ENCODE results near the gene NCAM2.

Gene NCAM2

DNA sequence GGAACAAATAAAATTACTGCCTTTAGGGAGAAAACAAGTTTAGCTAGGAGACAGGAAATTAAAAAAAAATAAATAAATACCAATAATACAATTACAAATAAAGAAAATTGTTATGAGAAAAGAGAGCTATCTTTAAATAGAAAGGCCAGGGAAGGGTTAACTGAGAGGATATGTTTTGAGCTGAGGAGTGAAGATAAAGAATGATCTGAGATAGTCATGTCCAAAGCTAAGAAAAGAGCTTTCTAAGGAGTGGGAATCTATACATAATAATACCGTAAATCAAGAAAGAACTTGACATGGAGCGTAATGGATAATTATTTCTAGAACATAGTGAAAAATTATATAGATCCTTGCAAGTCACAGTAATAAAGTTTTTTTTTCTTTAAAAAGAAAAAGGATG is 176.5 kb downstream of the NCAM2 start:
- DNase-seq (ENCODE audit: extremely low read depth, low read depth): no peak
- no peak for TF ChIP-seq CTCF (IDR thresholded peaks at IDR 0.05; ENCODE audit: low read depth, low read length, missing control alignments)
- no peak overlapping the region for H3K4me3 ChIP-seq (replicated peaks; ENCODE audit: low read depth, low read length)

DNA sequence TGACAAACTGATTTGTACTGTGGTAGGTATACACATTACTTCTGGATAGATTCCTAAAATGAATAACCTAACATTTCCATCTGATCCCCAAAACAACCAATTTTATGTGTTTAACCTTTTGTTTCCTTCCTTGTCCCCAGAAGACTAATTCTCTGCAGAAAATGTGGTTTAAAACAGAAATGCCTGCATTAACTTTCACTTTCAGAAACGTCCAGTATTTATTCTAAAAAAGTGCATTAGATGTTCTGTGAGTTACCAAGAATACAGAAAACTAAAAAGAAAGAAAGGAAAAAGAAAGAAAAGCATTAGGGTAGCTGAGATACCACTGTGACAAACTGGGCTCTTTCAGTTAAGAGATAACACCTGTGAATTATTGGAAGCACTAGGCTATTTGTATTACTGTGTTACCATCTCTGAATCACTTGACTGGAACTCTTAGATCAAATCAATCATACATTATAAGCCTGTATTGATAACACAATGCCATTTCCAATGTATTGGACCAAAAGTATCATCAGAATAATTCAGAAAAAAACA is 177.7 kb downstream of the NCAM2 start:
- no peak for TF ChIP-seq CTCF (IDR thresholded peaks at IDR 0.05; ENCODE audit: low read depth, low read length, missing control alignments)
- no peak for DNase-seq (ENCODE audit: extremely low read depth, low read depth)
- no peak overlapping the region for H3K4me3 ChIP-seq (replicated peaks; ENCODE audit: low read depth, low read length)

DNA sequence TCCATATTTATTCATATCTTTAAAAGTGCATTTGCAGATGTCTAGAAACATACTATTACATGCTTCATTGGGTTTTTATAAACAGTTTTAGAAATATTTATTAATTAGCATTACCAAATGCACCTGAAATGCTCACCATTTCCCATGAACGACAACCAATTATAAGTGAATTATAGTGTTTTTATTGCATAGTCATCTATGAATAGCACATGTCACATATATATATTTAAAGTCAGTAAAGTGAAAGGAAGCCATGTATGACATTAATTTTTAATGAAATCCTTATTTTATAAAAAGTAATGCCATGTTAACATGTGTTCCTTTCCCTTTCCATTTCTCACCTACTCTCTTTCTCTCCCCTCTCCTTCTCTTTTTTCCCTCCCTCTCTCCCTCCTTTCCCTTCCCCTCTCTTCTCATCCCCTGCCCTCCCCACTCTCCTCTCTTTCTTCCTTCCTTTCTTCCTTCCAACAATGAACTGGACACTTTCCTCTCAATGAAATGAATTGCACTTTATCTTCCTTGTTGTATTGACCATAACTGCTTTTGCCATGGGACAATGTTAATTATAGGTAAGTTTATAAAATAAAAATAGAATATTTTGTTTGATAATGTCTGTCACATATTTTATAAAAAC is 179.3 kb downstream of the NCAM2 start:
- TF ChIP-seq CTCF (IDR thresholded peaks at IDR 0.05; ENCODE audit: low read depth, low read length, missing control alignments): no peak
- no peak for DNase-seq (ENCODE audit: extremely low read depth, low read depth)
- no peak overlapping the region for H3K4me3 ChIP-seq (replicated peaks; ENCODE audit: low read depth, low read length)

GRCh38 chr21:21179619-21180298 is 181.6 kb downstream of the NCAM2 start:
- no peak for DNase-seq (ENCODE audit: extremely low read depth, low read depth)

GRCh38 chr21:21182401-21183010 is 184.3 kb downstream of the NCAM2 start:
- no peak for TF ChIP-seq CTCF (IDR thresholded peaks at IDR 0.05; ENCODE audit: low read depth, low read length, missing control alignments)
- DNase-seq (ENCODE audit: extremely low read depth, low read depth): no peak

More at GRCh38 chr21:21179619-21180298, 181.6 kb downstream of the NCAM2 start:
- no peak overlapping the region for H3K4me3 ChIP-seq (replicated peaks; ENCODE audit: low read depth, low read length)
- no peak for TF ChIP-seq CTCF (IDR thresholded peaks at IDR 0.05; ENCODE audit: low read depth, low read length, missing control alignments)

GRCh38 chr21:21183092-21183491 is 184.9 kb downstream of the NCAM2 start:
- no peak for DNase-seq (ENCODE audit: extremely low read depth, low read depth)
- no peak for TF ChIP-seq CTCF (IDR thresholded peaks at IDR 0.05; ENCODE audit: low read depth, low read length, missing control alignments)
- H3K4me3 ChIP-seq (replicated peaks; ENCODE audit: low read depth, low read length): no peak overlapping the region

More at GRCh38 chr21:21182401-21183010, 184.3 kb downstream of the NCAM2 start:
- H3K4me3 ChIP-seq (replicated peaks; ENCODE audit: low read depth, low read length): no peak overlapping the region
